Ishikawa (cell line): ENCODE results near the gene SMYD3.

Experiments used
- CEBPB ChIP-seq: IDR thresholded peaks from 2 replicates; pipeline ENCODE4 v1.6.1; 2012
- EP300 ChIP-seq: IDR thresholded peaks from 2 replicates; pipeline ENCODE4 v1.6.1; 2012; ENCODE audit warnings: borderline replicate concordance
- RAD21 ChIP-seq: IDR thresholded peaks from 2 replicates; pipeline ENCODE4 v1.6.1; 2012; ENCODE audit warnings: low read depth
- TEAD4 ChIP-seq: IDR thresholded peaks from 2 replicates; pipeline ENCODE4 v1.6.1; 2012
- USF1 ChIP-seq: IDR thresholded peaks from 2 replicates; pipeline ENCODE4 v1.6.1; 2012
- TF ChIP-seq, protein P1 (sequence below): IDR thresholded peaks from 2 replicates; pipeline ENCODE4 v1.6.1; 2012

DNA sequence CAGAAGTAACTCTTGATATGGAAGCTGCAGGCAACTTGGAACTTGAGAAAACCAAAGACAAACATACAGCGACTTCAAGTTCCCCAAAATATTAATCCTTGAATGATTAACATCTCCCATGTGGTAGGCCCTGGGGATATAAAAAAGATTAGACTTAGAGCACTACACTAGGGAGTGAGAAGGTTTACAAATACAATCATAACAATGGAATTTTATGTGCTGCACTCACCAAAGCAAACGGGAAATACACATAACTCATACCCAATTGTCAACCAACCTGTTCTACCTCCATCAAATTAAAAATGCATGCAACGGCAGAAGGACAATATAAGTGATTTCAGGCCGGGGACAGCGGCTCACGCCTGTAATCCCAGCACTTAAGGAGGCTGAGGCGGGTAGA is 3.7 kb downstream of the SMYD3 start:
- TF ChIP-seq CEBPB (no peak), EP300 (no peak), USF1 (no peak), RAD21 (no peak), TEAD4 (no peak)
- TF ChIP-seq, protein P1, sequence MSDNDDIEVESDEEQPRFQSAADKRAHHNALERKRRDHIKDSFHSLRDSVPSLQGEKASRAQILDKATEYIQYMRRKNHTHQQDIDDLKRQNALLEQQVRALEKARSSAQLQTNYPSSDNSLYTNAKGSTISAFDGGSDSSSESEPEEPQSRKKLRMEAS, result no peak
